AG09319 (cell line): ENCODE results near the gene TINAG.
"Not testable (repeated sequence)": the region's sequence is repeated elsewhere in the genome, so short reads cannot be mapped to it uniquely, and the experiment has no call there.

ENCODE experiments used
- DNase-seq: peaks from one replicate; pipeline ENCODE4 v3.0.0-alpha.2; 2010; ENCODE audit warnings: low read depth; ENCODE audit errors: extremely low read depth
- TF ChIP-seq, protein P1 (sequence below): IDR thresholded peaks from 2 replicates; pipeline ENCODE4 v1.5.1; 2011; ENCODE audit warnings: low read depth, mild to moderate bottlenecking, inconsistent platforms, low read length, moderate library complexity

Gene TINAG

DNA sequence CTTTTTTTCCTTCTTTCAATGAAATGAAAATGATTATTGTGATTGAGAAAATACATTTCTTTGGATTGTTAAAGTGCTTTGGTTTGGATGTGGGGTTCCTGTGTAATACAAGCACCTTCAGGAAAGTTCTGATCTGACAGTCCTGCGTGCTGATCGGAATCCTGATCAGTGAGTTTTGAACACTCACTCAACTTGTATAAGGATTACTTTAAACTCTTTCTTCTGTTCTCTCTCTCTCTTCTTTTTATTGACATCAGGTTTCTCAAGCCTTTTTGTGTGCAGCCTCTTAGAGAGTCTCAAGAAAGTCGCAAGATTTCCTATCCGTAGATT, 710 bp downstream of the TINAG start:
- TF ChIP-seq, protein P1, sequence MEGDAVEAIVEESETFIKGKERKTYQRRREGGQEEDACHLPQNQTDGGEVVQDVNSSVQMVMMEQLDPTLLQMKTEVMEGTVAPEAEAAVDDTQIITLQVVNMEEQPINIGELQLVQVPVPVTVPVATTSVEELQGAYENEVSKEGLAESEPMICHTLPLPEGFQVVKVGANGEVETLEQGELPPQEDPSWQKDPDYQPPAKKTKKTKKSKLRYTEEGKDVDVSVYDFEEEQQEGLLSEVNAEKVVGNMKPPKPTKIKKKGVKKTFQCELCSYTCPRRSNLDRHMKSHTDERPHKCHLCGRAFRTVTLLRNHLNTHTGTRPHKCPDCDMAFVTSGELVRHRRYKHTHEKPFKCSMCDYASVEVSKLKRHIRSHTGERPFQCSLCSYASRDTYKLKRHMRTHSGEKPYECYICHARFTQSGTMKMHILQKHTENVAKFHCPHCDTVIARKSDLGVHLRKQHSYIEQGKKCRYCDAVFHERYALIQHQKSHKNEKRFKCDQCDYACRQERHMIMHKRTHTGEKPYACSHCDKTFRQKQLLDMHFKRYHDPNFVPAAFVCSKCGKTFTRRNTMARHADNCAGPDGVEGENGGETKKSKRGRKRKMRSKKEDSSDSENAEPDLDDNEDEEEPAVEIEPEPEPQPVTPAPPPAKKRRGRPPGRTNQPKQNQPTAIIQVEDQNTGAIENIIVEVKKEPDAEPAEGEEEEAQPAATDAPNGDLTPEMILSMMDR = no peak
- DNase-seq = no peak

DNA sequence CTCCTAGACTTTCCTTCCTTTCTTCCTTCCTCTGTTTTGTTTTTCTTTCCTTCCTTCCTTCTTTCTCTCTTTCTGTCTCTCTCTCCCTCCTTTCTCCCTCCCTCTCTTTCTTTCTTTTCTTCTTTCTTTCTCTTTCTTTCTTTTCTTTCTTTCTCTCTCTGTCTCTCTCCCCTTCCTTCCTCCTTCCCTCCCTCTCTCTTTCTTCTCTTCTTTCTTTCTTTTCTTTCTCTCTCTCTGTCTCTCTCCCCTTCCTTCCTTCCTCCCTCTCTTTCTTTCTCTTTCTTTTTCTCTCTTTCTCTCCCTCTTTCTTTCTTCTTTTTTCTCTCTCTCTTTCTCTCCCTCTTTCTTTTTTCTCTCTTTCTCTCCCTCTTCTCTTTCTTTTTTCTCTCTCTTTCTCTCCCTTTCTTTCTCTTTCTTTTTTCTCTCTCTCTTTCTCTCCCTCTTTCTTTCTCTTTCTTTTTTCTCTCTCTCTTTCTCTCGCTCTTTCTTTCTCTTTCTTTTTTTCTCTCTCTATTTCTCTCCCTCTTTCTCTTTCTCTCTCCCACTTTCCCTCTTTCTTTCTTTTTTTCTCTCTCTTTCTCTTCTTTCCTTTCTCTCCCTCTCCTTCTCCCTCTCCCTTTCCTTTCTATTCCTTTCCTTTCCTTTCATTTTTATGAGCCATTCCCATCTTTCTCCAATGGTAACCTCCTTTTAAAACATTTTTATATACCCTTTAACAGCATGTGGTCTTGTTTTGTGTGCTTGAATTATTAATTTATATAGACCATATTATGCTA, 2.3 kb downstream of the TINAG start:
- TF ChIP-seq, protein P1 = no peak
- DNase-seq = no peak

DNA sequence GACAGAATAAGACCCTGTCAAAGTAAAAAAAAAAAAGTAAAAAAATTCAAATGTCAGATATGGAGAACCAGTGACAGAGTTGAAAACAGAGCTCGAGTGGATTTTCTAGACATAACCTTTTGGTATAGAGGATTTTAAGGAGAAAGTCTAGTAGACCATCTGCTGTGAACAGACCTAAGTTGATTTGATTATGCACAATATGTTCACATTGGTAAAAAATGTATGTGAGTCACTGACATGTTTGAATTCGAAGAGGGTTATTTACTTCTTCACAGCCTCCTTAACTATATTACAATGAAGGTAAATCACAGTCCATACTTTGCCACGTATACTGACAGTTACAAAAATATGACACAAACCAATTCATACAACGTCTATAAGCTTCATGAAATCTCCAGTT, 7.4 kb downstream of the TINAG start:
- no peak for DNase-seq
- TF ChIP-seq, protein P1 = no peak

DNA sequence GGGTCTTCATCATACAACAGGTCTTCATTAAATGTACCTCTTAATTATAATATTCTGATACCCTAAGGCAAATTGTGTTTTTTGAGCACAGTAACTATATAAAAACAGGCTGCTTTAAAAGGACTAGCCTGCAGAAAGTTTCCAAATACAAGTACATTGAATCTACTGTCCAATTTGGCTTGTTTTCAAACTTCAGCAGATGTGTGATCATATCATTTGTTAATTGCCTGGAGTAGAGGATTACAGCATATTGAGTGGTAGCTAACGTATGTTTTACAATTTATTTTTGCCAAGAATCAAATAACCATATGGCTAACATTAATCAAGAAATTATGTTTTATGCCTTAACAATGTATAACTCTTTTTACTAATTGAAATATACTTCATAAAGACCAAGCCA, 12.6 kb downstream of the TINAG start:
- TF ChIP-seq, protein P1 = no peak
- DNase-seq = no peak

DNA sequence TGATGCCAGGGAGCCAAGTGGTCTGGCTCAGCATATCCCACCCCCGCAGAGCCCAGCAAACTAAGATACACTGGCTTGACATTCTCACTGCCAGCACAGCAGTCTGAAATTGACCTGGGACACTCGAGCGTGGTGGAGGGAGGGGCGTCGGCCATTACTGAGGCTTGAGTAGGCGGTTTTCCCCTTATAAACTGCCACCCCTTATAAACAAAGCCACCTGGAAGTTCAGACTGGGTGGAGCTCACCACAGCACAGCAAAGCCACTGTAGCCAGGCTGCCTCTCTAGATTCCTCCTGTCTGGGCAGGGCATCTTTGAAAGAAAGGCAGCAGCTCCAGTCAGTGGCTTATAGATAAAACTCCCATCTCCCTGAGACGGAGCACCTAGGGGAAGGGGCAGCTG, 19.4 kb downstream of the TINAG start:
- no peak for DNase-seq
- TF ChIP-seq, protein P1 = no peak

DNA sequence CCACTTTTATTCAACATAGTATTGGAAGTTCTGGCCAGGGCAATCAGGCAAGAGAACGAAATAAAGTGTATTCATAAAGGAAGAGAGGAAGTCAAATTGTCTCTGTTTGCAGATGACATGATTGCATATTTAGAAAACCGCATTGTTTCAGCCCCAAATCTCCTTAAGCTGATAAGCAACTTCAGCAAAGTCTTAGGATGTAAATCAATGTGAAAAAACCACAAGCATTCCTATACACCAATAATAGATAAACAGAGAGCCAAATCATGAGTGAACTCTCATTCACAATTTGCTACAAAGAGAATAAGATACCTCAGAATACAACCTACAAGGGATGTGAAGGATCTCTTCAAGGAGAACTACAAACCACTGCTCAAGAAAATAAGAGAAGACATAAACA, 23.3 kb downstream of the TINAG start:
- not testable (repeated sequence) for DNase-seq

DNA sequence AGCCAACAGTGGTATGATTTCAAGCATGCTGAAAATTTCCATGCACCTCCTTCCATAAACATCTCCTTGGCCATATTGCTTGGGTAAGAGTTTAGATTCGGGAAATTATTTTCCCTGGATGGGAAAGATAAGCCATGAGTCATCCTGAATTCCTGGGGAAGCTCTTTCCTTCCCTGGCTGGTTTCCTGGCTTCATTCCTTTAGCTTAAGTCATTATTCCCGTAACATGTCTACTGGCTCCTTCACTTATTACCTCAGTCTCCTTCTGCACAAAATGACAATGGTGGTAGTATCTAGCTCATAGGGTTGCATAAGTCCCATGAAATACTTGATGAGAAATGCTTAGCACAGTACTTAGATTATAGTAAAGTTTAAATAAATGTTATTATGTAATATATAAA, 27.6 kb downstream of the TINAG start:
- peak; percentile 80 for DNase-seq
- TF ChIP-seq, protein P1 = no peak

DNA sequence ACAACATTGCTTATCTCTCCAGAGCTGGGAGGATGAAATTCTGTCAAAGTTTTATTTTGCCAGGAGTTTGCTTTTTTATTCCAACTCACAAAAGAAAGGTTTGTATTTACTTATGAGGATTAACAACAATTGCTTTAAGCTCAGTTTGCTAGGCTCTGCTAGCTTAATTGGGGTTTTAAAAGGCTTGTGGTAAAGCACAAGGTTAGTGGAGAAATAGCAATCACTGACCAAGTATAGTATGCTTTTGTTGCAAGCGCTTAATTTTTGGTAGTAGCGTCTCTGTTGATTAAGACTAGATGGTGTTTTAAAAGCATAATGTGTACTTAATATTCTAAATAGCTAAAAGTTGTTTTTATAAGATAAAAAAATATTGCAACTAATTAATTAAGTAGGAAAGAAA, 45.7 kb downstream of the TINAG start:
- DNase-seq = no peak
- TF ChIP-seq, protein P1 = no peak
